Stimulated activated naive CD8-positive, alpha-beta T cell treated with anti-CD3 and anti-CD28 coated beads, Interleukin-15, Interleukin-2, amounts not matched to agents 100 ng/mL and 50 ng/mL, for 24 hours (primary cell): ENCODE results near the gene SOX2.

ENCODE experiments used
- H3K27ac Mint-ChIP-seq: one replicate; pipeline ENCODE4 v1.8.0; 2021; ENCODE audit warnings: mild to moderate bottlenecking, mixed read lengths
- H3K27me3 Mint-ChIP-seq: one replicate; pipeline ENCODE4 v1.8.0; 2021; ENCODE audit warnings: mixed read lengths
- H3K36me3 Mint-ChIP-seq: one replicate; pipeline ENCODE4 v1.8.0; 2021; ENCODE audit warnings: low read depth, mixed read lengths
- H3K4me1 Mint-ChIP-seq: one replicate; pipeline ENCODE4 v1.8.0; 2021; ENCODE audit warnings: low read depth, mixed read lengths
- H3K4me3 Mint-ChIP-seq: one replicate; pipeline ENCODE4 v1.8.0; 2021; ENCODE audit warnings: mild to moderate bottlenecking, mixed read lengths
- H3K9me3 Mint-ChIP-seq: one replicate; pipeline ENCODE4 v1.8.0; 2021; ENCODE audit warnings: mixed read lengths

SOX2 gene

GRCh38 chr3:181711325-181712135 is at the start of gene SOX2:
SOX2 (plus strand) TSS chr3:181711925; CDS start chr3:181712361, 436 bp downstream.
- Mint-ChIP-seq H3K4me3 (no peak within 1 kb of the TSS), H3K27me3 (peaks cover 79% of the 10 kb centered on the region), H3K36me3 (peaks cover 7% of the 10 kb centered on the region), H3K9me3 (no peaks in the 10 kb centered on the region), H3K4me1 (peaks cover 13% of the 10 kb centered on the region), H3K27ac (no peak within 1 kb of the TSS)

GRCh38 chr3:181683563-181683962 is 28.2 kb upstream of the SOX2 start:
- Mint-ChIP-seq H3K36me3 (no peaks in the 10 kb centered on the region), H3K9me3 (peaks cover 4% of the 10 kb centered on the region), H3K4me1 (no peaks in the 10 kb centered on the region), H3K27ac (no peak overlapping the region), H3K4me3 (no peak overlapping the region), H3K27me3 (peaks cover 18% of the 10 kb centered on the region)

GRCh38 chr3:181687190-181687589 is 24.5 kb upstream of the SOX2 start:
- Mint-ChIP-seq H3K4me3 (no peak overlapping the region), H3K4me1 (no peaks in the 10 kb centered on the region), H3K27me3 (peaks cover 26% of the 10 kb centered on the region), H3K27ac (no peak overlapping the region), H3K36me3 (no peaks in the 10 kb centered on the region), H3K9me3 (no peaks in the 10 kb centered on the region)

DNA sequence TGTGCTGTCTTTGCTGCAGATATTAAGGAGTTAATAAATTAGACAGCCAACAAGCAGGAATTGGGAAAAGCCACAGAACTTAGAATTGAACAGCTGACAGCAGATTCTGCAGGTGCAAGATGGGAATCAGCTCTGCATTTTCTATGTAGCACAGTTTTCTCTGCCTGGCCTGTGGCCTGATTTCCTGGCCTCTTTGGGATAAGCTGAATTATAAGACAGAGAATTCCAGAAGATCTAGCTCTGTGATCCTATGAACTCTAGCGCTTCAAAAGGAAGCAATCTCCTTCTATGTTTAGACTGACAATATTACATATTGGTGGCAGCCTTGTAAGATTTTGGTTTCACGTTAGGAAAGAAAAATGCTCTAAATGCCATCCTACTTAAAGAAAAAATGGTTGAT is 24.0 kb upstream of the SOX2 start:
- H3K36me3 Mint-ChIP-seq, result no peaks in the 10 kb centered on the region
- no peak overlapping the region for H3K4me3 Mint-ChIP-seq
- H3K9me3 Mint-ChIP-seq, result no peaks in the 10 kb centered on the region
- H3K27me3 Mint-ChIP-seq, result peaks cover 28% of the 10 kb centered on the region
- H3K27ac Mint-ChIP-seq, result no peak overlapping the region
- H3K4me1 Mint-ChIP-seq, result no peaks in the 10 kb centered on the region

GRCh38 chr3:181689546-181689945 is 22.2 kb upstream of the SOX2 start:
- no peaks in the 10 kb centered on the region for H3K4me1 Mint-ChIP-seq
- H3K27ac Mint-ChIP-seq, result no peak overlapping the region
- H3K36me3 Mint-ChIP-seq, result no peaks in the 10 kb centered on the region
- no peak overlapping the region for H3K4me3 Mint-ChIP-seq
- H3K9me3 Mint-ChIP-seq, result no peaks in the 10 kb centered on the region
- H3K27me3 Mint-ChIP-seq, result peaks cover 28% of the 10 kb centered on the region

- peaks cover 33% of the 10 kb centered on the region for H3K27me3 Mint-ChIP-seq
- peaks cover 2% of the 10 kb centered on the region for H3K4me1 Mint-ChIP-seq
- no peaks in the 10 kb centered on the region for H3K36me3 Mint-ChIP-seq
- no peak overlapping the region for H3K4me3 Mint-ChIP-seq
- no peak overlapping the region for H3K27ac Mint-ChIP-seq
- no peaks in the 10 kb centered on the region for H3K9me3 Mint-ChIP-seq
Measured at GRCh38 chr3:181690769-181691168, 21.0 kb upstream of the SOX2 start.

DNA sequence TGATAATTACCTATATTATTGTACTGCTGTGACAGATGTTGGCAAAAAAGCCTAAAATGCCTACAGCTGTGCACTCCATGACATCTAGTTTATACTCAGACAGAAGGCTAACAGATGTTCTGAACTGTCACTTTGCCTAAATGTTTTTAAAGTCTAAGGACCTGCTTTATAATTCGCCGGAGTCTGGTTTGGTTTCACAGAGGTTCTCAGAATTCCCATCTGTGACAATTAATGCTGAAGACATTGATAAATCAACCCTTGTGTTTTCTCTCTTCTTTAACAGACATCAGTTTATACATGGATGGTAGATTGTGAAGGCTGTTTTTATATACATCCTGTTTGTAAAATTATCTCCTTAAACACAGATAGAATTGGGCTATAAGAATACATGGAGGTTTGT is 19.8 kb upstream of the SOX2 start:
- no peaks in the 10 kb centered on the region for H3K9me3 Mint-ChIP-seq
- no peak overlapping the region for H3K4me3 Mint-ChIP-seq
- H3K27ac Mint-ChIP-seq, result no peak overlapping the region
- H3K36me3 Mint-ChIP-seq, result no peaks in the 10 kb centered on the region
- H3K27me3 Mint-ChIP-seq, result peaks cover 43% of the 10 kb centered on the region
- H3K4me1 Mint-ChIP-seq, result peaks cover 2% of the 10 kb centered on the region

DNA sequence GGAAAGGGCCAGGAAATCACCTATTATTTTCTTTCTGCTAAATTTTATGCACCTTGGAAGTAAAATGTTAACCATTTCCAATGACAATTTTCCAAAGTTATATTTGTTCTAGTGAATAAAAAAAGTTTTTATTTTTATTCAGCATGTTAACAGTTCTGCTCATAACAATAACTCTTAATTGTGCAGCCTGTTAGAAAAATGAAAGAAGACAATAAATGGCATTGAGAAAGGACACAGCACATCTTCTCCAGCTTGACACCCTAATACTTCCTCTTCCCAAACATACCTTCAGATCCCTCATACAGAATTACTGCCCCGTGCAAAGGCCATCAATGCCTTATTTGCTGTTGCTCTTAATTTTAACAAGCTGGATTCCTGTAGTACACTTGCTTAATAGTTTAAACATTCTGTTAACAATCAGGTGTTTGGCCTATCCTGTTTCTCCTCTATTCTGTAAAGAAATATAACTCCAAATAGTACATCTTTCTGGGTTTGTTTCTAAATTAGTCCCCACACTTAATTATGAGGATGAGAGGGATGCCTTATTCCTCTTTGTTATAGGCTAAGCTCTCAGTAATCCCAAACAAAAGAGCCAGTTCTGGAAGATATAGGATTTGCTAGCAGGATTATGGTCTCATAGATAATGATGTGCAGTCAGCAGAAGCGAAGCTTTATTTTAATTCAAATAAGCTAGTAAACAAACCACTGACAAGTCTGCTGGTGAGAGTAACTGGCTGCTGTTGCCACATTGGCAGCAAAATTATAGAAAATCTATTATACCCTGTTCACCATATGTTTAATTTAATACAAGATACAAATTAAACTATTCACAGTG is 19.2 kb upstream of the SOX2 start:
- H3K4me1 Mint-ChIP-seq, result peaks cover 2% of the 10 kb centered on the region
- no peaks in the 10 kb centered on the region for H3K9me3 Mint-ChIP-seq
- H3K27ac Mint-ChIP-seq, result no peak overlapping the region
- H3K4me3 Mint-ChIP-seq, result no peak overlapping the region
- H3K36me3 Mint-ChIP-seq, result no peaks in the 10 kb centered on the region
- peaks cover 49% of the 10 kb centered on the region for H3K27me3 Mint-ChIP-seq

DNA sequence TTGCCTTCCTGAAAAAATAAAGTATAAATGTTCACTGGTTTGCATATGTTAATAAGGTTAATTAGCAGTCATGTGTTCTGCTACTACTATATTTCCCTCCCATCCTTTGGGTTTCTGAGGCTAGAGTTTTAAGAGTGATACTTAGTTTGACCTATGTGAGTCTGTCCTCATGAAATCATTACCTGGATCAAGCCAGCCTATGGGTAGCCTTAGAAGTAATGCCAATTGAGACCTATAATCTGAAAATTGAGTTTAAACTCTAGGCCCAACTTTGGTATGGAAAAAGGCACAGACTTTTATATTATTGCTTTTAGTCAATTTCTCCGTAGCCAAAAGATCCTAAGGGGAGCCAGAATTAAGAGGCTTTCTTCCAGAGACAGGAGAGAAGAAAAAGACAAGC is 18.4 kb upstream of the SOX2 start:
- Mint-ChIP-seq H3K27ac (no peak overlapping the region), H3K36me3 (no peaks in the 10 kb centered on the region), H3K4me3 (no peak overlapping the region), H3K9me3 (no peaks in the 10 kb centered on the region), H3K4me1 (peaks cover 2% of the 10 kb centered on the region), H3K27me3 (peaks cover 57% of the 10 kb centered on the region)

GRCh38 chr3:181694805-181695660 is 16.7 kb upstream of the SOX2 start:
- Mint-ChIP-seq H3K9me3 (no peaks in the 10 kb centered on the region), H3K4me3 (no peak overlapping the region), H3K27ac (no peak overlapping the region), H3K27me3 (peaks cover 74% of the 10 kb centered on the region), H3K36me3 (no peaks in the 10 kb centered on the region), H3K4me1 (peaks cover 2% of the 10 kb centered on the region)

DNA sequence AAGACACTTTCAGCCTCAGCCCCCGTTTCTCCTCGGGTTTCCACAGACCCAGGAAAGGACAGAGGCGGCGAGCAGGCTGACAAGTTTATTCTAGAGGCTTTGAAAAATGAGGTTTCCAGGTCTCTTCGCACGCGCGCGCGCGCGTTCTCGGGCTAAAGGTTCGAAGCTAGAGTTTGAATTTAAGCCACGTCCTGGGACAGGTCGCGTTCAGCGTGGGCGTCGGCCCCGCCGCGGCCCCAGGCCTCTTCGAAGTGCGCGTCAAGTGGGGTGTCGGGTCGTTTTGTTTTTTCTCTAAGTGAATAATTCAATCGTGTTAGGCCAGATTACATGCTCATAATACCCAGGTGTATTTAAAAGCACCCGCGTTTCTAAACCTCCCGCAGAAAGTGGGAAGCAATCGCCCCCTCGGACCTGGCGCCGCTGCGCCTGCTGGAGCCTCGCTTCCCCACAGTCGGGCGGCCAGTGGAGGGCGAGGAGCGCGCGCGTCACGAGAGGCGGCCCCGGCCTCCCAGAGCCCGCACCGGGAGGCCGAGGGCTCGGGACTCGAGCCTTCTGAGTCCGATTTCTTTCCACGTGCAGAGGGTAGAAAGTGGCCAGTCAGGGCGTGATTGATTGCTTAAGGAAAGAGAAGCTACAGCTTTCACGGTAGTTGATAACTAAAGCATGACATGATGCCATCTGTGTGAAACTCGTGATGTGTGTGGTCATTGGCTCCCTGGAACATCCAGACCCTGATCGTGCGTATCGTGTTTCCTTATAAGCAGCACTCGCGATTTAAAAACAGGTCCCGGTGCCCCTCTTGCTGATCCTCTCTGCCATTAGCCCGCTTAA is 15.8 kb upstream of the SOX2 start:
- H3K4me3 Mint-ChIP-seq, result peak overlapping the region; percentile 17
- peaks cover 10% of the 10 kb centered on the region for H3K4me1 Mint-ChIP-seq
- no peaks in the 10 kb centered on the region for H3K36me3 Mint-ChIP-seq
- peaks cover 3% of the 10 kb centered on the region for H3K9me3 Mint-ChIP-seq
- H3K27ac Mint-ChIP-seq, result no peak overlapping the region
- peaks cover 75% of the 10 kb centered on the region for H3K27me3 Mint-ChIP-seq

DNA sequence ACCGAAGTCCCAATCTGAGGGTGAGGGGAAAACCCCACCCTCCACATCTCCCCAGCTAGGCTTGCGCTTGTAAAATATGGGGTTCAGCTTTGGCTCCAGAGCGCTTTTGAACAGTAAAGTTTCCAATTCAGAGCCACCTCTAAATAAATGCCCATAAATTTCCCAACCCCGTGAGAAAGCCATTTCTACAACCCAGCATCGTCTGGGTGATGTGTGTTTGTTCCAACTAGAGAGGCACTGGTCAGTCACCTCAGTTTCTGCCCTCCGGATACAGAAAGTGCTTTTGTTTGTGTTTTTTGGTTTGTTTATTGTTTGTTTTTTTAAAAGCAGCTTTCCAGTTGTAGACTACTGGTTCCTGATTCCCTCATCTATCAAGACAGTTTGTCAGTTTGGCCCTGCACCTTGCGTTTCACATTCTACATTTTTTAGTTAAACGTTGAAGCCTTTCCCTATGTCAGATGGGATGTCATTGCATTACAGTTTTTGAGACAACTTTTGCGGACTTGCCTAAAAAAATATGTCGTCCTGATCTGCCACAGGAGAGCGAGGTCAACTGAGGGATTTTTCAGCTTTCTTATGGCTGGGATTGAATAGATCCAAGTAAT is 15.0 kb upstream of the SOX2 start:
- H3K4me3 Mint-ChIP-seq, result no peak overlapping the region
- H3K27ac Mint-ChIP-seq, result no peak overlapping the region
- peaks cover 3% of the 10 kb centered on the region for H3K9me3 Mint-ChIP-seq
- H3K4me1 Mint-ChIP-seq, result peaks cover 14% of the 10 kb centered on the region
- peaks cover 76% of the 10 kb centered on the region for H3K27me3 Mint-ChIP-seq
- H3K36me3 Mint-ChIP-seq, result no peaks in the 10 kb centered on the region

DNA sequence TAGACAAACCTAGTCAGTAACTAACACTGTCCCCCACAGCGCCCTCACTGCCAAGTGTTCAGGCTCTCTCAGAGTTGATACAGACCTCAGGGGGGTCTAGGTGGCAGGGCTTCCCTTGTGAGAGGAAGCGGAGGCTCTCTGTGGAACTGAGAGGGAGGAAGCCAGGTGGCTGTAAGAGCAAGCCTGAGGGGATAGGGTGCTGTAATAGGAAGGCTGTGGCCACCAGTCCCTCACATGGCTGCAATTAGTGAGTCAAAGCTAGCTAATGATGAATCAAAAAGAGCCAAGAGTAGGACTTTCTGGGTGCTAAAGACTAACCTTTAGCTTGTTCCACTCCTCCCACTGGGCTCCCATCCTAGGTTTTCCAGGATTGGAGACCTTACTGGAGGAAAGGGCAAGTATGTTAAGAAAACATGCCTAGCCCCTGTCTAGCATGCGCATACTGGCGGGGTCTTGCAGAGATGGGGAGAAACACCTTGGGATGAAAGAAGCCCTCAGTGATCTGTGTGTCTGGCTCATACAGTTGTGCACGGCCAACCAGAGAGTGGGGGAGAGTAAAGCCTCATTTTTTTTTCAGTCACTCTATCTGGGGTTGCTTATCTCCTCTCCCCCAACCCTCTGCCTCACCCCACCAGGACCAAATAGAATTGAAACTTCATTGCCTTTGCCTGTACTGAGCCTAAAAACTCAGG is 13.3 kb upstream of the SOX2 start:
- Mint-ChIP-seq H3K27me3 (peaks cover 87% of the 10 kb centered on the region), H3K9me3 (peaks cover 3% of the 10 kb centered on the region), H3K4me3 (no peak overlapping the region), H3K36me3 (no peaks in the 10 kb centered on the region), H3K27ac (no peak overlapping the region), H3K4me1 (peaks cover 14% of the 10 kb centered on the region)
